GM15510 (cell line): ENCODE results near the gene UNG.

Experiments used
- POLR2A ChIP-seq: IDR thresholded peaks from 3 replicates; pipeline ENCODE4 v1.6.1; 2011; ENCODE audit warnings: borderline replicate concordance; ENCODE audit not compliant: insufficient read length; ENCODE audit errors: extremely low read depth

The UNG gene

DNA sequence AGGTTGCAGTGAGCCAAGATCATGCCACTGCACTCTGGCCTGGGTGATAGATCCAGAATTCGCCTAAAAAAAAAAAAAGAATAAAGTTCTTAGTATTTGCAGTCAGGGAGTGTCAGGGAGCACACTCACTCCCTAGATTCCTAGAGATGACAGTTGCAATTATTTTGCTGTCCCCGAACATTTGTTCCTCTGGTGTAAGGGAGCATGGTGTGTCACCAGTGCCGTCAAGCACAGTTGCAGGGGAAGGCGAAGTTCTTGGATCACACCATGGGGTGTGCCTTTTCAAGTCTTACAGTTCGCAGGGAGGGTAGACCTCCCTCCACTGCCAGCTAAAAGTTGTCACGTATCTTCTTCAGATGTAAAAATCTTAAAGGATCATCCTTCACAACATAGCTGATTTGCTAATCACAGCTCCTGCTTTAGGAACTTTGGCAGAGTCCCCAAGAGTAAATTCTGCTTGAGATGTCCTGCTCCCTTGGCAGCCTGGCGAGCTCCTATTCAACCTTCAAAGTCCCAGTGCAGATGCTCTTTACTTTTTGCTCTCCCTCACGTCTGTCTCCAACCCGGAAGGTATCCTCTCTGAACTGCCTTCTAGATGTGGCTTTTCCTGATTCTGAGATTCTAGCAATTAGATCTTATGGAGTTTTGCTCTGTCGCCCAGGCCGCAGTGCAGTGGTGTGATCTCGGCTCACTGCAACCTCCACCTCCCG lies 30.3 kb downstream of the UNG start:
- no peak for TF ChIP-seq POLR2A

DNA sequence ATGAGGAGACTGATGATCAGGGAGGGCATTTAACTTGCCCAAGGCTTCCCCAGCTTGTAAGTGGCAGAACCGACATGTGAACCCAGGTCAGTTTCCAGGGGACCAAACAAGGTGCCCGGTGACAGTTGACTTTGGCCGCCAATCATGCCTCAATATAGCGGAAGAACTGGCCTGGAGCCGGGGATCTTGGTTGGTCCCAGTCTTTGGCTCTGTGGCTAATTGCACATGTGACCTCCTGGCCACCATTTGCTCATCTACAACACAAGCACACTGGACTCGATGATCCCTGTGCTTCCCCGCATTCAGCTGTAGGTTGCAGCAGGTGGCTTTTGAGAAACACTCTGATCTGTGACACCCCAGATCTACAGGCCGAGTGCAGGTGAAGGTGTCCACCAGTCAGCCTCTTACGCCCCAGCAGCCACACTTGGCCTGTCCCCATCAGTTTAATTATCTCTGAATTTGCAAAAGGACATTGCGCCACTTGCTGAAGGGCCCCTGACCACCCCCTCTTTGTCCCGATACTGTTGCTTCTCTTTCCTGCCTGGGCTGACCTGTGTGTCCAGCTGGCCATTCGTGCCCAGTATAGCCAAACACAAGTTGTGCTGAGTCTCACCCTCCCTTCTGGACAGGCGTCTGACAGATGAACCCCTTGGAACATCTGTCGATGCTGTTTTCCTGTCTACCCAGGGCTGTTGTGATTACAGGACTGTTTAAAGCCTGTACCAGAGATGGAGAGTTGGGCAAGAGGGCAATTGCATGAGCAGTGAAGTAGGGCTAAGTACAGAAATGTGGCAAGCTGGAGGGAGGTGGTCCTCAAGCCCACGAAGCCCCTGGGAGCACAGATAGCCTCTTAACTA lies 33.1 kb downstream of the UNG start:
- no peak for TF ChIP-seq POLR2A

DNA sequence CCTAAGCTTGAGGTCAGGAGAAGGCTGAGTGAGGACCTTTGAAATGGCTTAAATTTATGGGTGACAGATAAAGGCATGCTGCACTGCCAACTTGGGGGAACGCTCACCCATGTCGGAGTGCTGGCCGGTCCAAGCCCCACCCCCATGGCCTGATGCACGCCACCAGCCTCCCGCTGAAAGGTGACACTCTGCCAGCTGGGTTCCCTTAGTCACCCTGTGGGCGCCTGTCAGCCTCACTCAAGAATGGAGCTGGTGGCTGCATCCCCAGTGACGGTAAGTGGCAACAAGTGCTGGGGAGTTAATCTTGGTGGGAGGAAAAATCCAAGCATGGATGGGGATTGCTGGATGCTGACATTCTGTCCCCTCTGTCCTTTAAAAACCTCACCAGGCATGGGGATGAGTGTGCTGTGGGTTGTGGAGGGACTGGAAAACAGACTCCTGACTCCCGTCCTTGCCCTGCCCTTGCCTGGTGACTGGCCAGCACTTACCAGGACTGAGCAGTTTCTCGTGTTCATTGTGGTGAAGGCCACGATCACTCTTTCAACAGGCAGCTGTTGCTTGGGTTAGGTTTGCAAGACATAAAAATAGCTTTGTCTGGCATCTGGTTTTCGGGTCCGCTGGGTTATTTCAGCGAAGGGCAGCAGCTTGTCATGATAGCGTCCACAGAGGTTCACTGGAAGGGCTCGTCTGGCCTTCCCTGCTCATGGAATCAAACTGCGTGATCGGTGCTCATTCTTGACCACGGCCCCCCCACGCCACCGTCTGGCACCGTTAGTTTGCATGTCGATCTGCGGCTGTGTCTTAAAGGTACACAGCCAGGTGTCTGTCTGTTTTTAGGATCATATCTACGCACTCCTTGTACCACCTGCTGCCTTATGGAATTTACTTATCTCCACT lies 34.0 kb downstream of the UNG start:
- TF ChIP-seq POLR2A, result no peak

DNA sequence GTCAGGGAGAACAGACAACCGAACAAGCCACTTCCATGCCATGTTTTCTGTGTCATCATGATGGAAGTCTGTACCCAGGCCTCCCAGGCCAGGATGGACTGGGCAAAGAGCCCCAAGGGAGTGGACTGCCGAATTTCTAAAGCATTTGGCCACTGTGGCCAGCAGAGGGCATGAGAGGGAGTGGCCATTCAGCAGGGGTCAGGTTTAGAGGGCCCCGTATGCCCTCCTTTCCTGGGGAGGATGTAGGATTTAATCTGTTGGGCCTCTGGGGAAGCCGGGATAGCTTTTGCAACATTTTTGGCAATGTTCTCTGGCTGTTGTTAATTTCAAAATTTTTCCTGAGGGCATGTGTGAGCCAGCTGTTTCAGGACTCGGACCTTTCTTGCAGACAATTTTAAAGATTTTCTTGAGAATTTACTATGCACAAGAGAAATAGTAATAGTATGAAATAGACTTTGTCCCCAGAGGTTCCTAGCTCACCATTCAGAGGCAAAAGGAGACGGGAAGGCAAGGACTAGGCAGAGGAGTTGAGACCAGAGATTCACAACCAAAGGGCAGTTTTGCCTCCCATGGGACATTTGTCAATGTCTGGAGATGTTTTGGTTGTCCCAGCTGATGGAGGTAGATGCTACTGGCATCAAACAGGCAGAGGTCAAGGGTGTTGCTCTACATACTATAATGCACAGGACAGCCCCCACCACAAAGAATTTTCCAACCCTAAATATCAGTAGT lies 37.0 kb downstream of the UNG start:
- TF ChIP-seq POLR2A, result no peak

DNA sequence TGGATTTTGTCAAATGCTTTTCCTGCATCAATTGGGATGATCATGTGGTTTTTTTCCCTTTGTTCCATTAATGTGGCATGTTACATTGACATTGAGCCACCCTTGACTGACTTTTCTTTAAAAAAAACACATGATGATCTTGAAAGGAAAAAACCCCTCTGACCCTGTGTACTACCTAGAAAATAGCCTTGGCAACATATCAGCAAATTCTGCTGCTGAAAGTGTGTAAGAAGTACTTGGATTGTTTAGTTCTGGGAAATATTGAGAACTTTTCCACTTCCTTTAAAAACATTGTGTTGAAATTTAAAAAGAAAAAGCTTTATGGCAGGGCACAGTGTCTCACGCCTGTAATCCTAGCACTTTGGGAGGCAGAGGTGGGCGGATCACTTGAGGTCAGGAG lies 39.7 kb downstream of the UNG start:
- no peak for TF ChIP-seq POLR2A

DNA sequence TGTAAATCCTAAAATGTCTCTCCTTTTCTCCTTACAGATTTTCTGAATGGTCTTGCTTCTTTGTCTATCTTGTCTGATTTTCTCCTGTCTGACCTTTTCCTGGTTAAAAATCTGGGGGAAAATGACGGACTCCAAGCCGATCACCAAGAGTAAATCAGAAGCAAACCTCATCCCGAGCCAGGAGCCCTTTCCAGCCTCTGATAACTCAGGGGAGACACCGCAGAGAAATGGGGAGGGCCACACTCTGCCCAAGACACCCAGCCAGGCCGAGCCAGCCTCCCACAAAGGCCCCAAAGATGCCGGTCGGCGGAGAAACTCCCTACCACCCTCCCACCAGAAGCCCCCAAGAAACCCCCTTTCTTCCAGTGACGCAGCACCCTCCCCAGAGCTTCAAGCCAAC lies 42.0 kb downstream of the UNG start:
- no peak for TF ChIP-seq POLR2A

DNA sequence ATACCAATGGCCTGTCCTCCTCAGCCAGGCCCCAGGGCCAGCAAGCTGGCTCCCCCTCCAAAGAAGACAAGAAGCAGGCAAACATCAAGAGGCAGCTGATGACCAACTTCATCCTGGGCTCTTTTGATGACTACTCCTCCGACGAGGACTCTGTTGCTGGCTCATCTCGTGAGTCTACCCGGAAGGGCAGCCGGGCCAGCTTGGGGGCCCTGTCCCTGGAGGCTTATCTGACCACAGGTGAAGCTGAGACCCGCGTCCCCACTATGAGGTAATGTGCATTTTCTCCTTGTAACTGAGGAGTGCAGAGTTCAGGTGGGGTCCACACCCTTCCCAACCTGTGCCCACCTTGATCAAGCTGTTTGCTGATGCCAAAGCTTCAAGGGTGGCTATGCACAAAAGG lies 42.4 kb downstream of the UNG start:
- no peak for TF ChIP-seq POLR2A

DNA sequence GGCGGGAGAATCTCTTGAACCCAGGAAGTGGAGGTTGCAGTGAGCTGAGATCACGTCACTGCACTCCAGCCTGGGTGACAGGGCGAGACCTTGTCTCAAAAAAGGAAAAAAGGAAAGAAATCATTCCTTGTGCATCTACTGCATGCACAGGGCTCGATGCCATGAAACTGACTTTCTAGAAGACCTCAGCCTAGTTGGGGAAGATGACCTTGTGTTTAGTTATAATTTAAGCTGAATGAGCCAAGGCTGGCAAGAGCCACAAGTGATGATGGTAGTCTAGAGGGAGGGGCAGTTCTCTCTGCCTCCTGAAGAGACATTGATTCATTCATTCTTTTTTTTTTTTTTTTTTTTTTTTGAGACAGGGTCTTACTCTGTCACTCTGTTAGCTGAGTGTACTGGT lies 43.2 kb downstream of the UNG start:
- TF ChIP-seq POLR2A, result no peak

DNA sequence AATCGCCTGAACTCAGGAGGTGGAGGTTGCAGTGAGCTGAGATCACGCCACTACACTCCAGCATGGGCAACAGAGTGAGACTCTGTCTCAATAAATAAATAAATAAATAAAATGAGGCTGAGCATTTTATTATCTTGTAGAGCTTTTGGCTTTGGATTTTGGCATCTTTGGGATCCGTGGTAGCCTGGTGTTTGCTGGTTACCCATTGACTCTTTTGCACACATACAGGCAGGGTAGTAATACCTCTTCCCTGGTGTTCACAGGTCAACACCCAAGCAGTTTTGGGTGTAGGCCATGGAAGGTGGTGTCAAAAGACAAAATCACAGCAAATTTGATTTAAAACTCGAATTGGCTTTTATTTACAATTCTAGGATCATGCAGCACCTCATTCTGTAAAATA lies 46.8 kb downstream of the UNG start:
- TF ChIP-seq POLR2A, result no peak

DNA sequence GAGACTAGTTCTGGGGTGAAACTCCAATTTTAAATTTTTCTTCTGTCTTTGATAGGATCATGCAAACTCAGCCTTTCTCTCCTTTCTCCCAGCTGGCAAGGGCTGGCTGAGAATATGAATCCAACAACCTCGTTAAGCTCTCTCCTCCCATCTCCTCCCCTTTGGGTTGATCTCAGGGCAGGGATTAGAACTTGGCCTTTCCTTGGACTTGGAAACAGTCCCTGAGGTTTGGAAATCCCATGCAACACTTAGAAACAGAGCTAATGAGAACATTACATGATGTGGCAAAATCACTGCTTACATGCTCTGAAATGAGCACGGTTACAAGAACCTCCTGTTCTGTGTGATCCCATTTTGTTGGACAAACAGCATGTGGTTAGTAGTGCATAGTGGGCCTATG lies 50.6 kb downstream of the UNG start:
- no peak for TF ChIP-seq POLR2A

DNA sequence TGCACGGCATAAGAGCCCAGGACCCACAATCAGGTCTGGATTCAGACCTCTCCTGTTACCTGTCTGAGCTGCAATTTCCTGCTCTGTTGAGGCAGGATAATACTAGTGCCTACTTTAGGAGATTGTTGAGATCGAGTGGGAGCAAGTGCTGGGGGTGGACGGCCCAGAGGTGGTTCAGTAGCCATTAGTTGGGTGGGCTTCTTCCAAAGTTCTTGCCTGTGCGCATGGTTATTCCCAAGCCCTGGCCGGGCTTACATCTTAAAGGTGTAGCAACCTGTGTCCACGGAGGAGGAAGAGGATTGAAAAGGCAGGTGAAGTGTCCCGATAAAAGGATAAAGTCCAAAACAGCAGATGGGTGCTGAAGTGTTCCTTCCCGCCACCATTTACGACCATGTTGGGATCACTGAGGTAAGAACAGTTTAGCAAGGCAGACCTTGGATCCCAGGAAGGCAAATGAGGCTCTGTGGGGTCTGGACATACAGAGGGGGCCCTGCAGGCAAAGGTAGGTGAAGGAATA lies 52.8 kb downstream of the UNG start:
- no peak for TF ChIP-seq POLR2A

DNA sequence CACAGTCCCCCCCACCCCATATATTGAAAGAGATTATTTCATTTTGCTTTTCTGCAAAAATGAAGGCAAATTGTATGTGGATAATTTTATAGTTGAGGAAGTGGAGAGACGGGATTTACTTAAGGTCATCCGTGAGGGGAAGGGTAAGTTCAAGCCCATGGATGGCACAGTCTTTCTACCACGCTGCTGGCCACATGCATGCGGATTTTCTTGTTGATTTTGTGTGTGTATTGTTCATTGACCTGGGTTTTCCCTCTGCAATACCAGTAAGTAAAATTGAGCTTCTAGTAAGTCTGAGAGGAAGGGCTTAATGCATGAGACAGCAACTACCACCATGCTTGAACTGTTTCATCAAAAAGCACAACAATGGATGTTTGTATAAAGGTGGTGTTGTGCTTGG lies 54.1 kb downstream of the UNG start:
- no peak for TF ChIP-seq POLR2A

DNA sequence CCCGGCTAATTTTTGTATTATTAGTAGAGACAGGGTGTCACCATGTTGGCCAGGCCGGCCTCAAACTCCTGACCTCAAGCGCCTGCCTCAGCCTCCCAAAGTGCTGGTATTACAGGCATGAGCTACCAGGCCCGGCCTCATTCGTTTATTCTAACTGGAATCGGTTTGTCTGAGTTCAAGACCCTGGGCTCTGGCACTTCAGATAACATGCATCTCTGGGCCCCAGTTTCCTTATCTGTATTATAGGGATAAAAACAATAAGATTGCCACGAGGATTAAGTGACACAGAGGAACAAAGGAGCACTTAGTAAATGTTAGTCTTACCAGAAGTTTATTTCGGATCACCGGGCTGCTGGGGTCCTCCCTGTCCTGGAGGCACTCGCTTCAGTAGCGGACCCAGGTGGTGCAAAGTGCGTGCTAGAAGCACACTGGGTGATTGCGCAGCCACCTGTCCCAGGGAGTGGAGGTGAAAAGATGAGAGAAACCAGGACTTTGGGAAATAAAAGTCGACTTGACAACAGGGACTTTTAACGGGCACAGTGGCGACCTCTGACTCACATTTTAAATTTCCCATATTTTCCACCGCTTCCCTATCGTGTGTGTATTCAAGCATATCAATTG lies 56.5 kb downstream of the UNG start:
- TF ChIP-seq POLR2A, result no peak
